Measurements from ENCODE around the gene PXT1. TPM values are rescaled to one million over a fixed set of nuclear protein-coding genes. Genes with fewer than 3 reads are reported as not detected.

Gene PXT1
- total and polyA plus RNA-seq, 8 donors = 0.06 to 0.08 (median 0.07) TPM; not detected in 4

DNA sequence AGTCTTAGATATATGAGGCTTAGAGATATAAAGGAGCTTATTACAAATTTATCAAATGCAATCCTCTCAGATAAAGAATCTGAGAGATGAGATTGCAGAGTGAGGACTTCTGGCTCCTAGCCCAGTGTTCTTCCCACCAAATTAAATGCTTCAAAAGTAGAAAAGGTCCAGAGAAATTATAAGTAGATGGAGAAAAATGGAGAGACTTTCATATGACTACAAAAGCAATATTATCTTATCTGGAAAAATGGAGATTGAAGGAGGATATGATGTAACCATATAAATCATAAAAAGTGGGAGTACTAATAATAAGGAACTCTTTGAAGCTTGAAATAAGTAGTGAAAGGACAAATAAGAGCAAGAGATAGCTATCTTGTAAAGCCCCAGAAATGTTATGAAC is 3.0 kb upstream of the PXT1 start:
- Histone ChIP-seq H3K4me3 (no peak overlapping the region), H3K4me1 (peaks cover 20 to 52% of the 10 kb centered on the region in 2 donors), H3K9me3 (peaks cover 0 to 5% of the 10 kb centered on the region in 2 donors), H3K27ac (no peak overlapping the region), H3K36me3 (peaks cover 0 to 14% of the 10 kb centered on the region in 2 donors), H3K27me3 (no peaks in the 10 kb centered on the region)
- DNase-seq (no peak), ATAC-seq (no peak)
- TF ChIP-seq CTCF (IDR thresholded peaks at IDR 0.05) = no peak
- intact Hi-C loops (cut with DNase I) = no loop called here

- DNase-seq (peak in 1 of 4 donors; percentile 46), ATAC-seq (no peak)
- H3K4me3 ChIP-seq = peak overlapping the region; percentile 89 to 90
- H3K4me1 ChIP-seq = peaks cover 20 to 54% of the 10 kb centered on the region in 2 donors
- no peak for TF ChIP-seq CTCF (IDR thresholded peaks at IDR 0.05)
- H3K27ac ChIP-seq = peak overlapping the region; percentile 97 to 98
- intact Hi-C loops (cut with DNase I) = no loop called here
- H3K27me3 ChIP-seq = no peaks in the 10 kb centered on the region
- peaks cover 0 to 5% of the 10 kb centered on the region in 2 donors for H3K9me3 ChIP-seq
- peaks cover 0 to 11% of the 10 kb centered on the region in 2 donors for H3K36me3 ChIP-seq
Observed at GRCh38 chr6:36444470-36444869, 1.8 kb upstream of the PXT1 start.

GRCh38 chr6:36443471-36444428 is 1.1 kb upstream of the PXT1 start:
- peak overlapping the region; percentile 89 to 90 for H3K4me3 ChIP-seq
- no peak for DNase-seq
- intact Hi-C loops (cut with DNase I) = no loop called here
- peaks cover 0 to 6% of the 10 kb centered on the region in 2 donors for H3K36me3 ChIP-seq
- ATAC-seq = peak; percentile 4
- peaks cover 20 to 54% of the 10 kb centered on the region in 2 donors for H3K4me1 ChIP-seq
- peaks cover 0 to 1% of the 10 kb centered on the region in 2 donors for H3K9me3 ChIP-seq
- peak overlapping the region; percentile 97 to 98 for H3K27ac ChIP-seq
- H3K27me3 ChIP-seq = no peaks in the 10 kb centered on the region
- TF ChIP-seq CTCF (IDR thresholded peaks at IDR 0.05) = no peak

GRCh38 chr6:36442103-36442670 is 467 bp downstream of the PXT1 start:
- intact Hi-C loops (cut with DNase I) = no loop called here
- no peaks in the 10 kb centered on the region for H3K36me3 ChIP-seq
- no peaks in the 10 kb centered on the region for H3K27me3 ChIP-seq
- DNase-seq = no peak
- no peaks in the 10 kb centered on the region for H3K9me3 ChIP-seq
- H3K4me3 ChIP-seq = peak overlapping the region; percentile 89 to 90
- H3K27ac ChIP-seq = peak overlapping the region; percentile 97 to 98
- no peak for ATAC-seq
- no peak for TF ChIP-seq CTCF (IDR thresholded peaks at IDR 0.05)
- H3K4me1 ChIP-seq = peaks cover 20 to 54% of the 10 kb centered on the region in 2 donors

- ATAC-seq = peak; percentile 85
- Histone ChIP-seq H3K4me1 (peaks cover 20 to 52% of the 10 kb centered on the region in 2 donors), H3K4me3 (no peak overlapping the region), H3K27me3 (no peaks in the 10 kb centered on the region), H3K36me3 (no peaks in the 10 kb centered on the region), H3K27ac (peak overlapping the region; percentile 97 to 98), H3K9me3 (no peaks in the 10 kb centered on the region)
- intact Hi-C loops (cut with DNase I) = no loop called here
- DNase-seq = peak; percentile 69 to 96 (median 94)
- no peak for TF ChIP-seq CTCF (IDR thresholded peaks at IDR 0.05)
Observed at GRCh38 chr6:36441307-36441894, 1.3 kb downstream of the PXT1 start.
